GM12878 (cell line): ENCODE measurements around the gene EIF5B. TPM values are rescaled to one million over a fixed set of nuclear protein-coding genes. Genes with fewer than 3 reads are reported as not detected.
A peak's percentile ranks its signal among the peaks of the same experiment; 100 is the strongest.

Source experiments
- ATAC-seq: fragments of 200-7000 bp; cut with Tn5 transposase; 3 replicates; pipeline ENCODE4 v1.9.1; 2020; ENCODE audit warnings: mild to moderate bottlenecking, moderate library complexity
- BruUV-seq: library from RNA; stranded (reverse); fragments of 400-500 nt; replicated peaks from 2 replicates; lab custom pipeline; 2021; lab: Mats Ljungman, UMichigan
- CTCF ChIA-PET: fragments of 300-600 bp; sonication (Branson Sonifier 250); formaldehyde crosslinking; extraction: SDS; loops from one replicate; lab custom pipeline; 2021; ENCODE audit warnings: inconsistent platforms; lab: Yijun Ruan, JAX
- POLR2A ChIA-PET: fragments of 350-600 bp; formaldehyde crosslinking; extraction: SDS; loops from one replicate; lab custom pipeline; 2021; ENCODE audit warnings: inconsistent platforms; lab: Charles Lee
- RAD21 ChIA-PET: fragments of 300-600 bp; sonication (Branson Sonifier 250); formaldehyde crosslinking; loops from one replicate; lab custom pipeline; 2023; ENCODE audit warnings: antibody characterized with exemption; ENCODE audit not compliant: unreplicated experiment; lab: Charles Lee
- SMC1A ChIA-PET: fragments of 300-600 bp; sonication (Branson Sonifier 250); formaldehyde crosslinking; loops from one replicate; lab custom pipeline; 2023; ENCODE audit not compliant: unreplicated experiment, uncharacterized antibody; lab: Charles Lee
- DNase-seq: peaks from one replicate; pipeline ENCODE4 v3.0.0-alpha.2; 2011; ENCODE audit warnings: low read depth, low spot score
- FAIRE-seq: peaks from 3 replicates; lab custom pipeline; 2011; peaks lifted over from hg19 to GRCh38; lab: Jason Lieb, UNC
- H2AFZ ChIP-seq: 2 replicates; pipeline ENCODE4 v1.6.0; 2011; ENCODE audit warnings: low read depth, low read length, control low read depth; ENCODE audit not compliant: control insufficient read depth
- H3K27ac ChIP-seq: 2 replicates; pipeline ENCODE4 v1.5.1; 2011; ENCODE audit warnings: control low read depth; ENCODE audit not compliant: control insufficient read depth, insufficient read depth
- H3K27me3 ChIP-seq, 2 experiments: replicated peaks in 1 of 2; 2 replicates each; pipeline versions ENCODE4 v1.6.0 to v1.6.1; 2011; ENCODE audit warnings: low read length in 1 of 2; ENCODE audit not compliant: control insufficient read depth in 2 of 2, insufficient read depth in 2 of 2
- H3K36me3 ChIP-seq, 2 experiments: 2 replicates each; pipeline ENCODE4 v1.5.1; 2011; ENCODE audit warnings: low read length in 1 of 2; ENCODE audit not compliant: control insufficient read depth in 2 of 2, insufficient read depth in 2 of 2
- H3K4me1 ChIP-seq: 2 replicates; pipeline ENCODE4 v1.6.1; 2011; ENCODE audit warnings: mild to moderate bottlenecking, low read length, moderate library complexity, mixed read lengths; ENCODE audit not compliant: control insufficient read depth, insufficient read depth
- H3K4me2 ChIP-seq: 2 replicates; pipeline ENCODE4 v1.6.0; 2011; ENCODE audit warnings: control low read depth; ENCODE audit not compliant: control insufficient read depth, insufficient read depth
- H3K4me3 ChIP-seq: fragments of 200-600 bp; sonication (generic); 2 replicates; pipeline ENCODE4 v1.5.1; 2016
- H3K79me2 ChIP-seq: 2 replicates; pipeline ENCODE4 v1.6.0; 2011; ENCODE audit warnings: low read length; ENCODE audit not compliant: control insufficient read depth, insufficient read depth
- H3K9ac ChIP-seq: 2 replicates; pipeline ENCODE4 v1.8.0; 2011; ENCODE audit warnings: low read length, control low read depth, mixed read lengths; ENCODE audit not compliant: control insufficient read depth, insufficient read depth
- H3K9me3 ChIP-seq: replicated peaks from 3 replicates; pipeline ENCODE4 v1.5.1; 2011; ENCODE audit warnings: mild to moderate bottlenecking, low read length; ENCODE audit not compliant: control insufficient read depth, insufficient read depth
- H4K20me1 ChIP-seq: 2 replicates; pipeline ENCODE4 v1.6.0; 2011; ENCODE audit not compliant: control insufficient read depth, insufficient read depth
- BCL3 ChIP-seq: IDR thresholded peaks from 2 replicates; pipeline ENCODE4 v1.6.1; 2011; ENCODE audit warnings: borderline replicate concordance, low read depth, mild to moderate bottlenecking, moderate library complexity, low read length; ENCODE audit not compliant: insufficient read depth, poor library complexity, severe bottlenecking
- BMI1 ChIP-seq: fragments of 450-650 bp; IDR thresholded peaks from 2 replicates; pipeline ENCODE4 v1.6.1; 2016; ENCODE audit warnings: mild to moderate bottlenecking, moderate library complexity, borderline replicate concordance
- CBX3 ChIP-seq: fragments of 200-600 bp; sonication (generic); IDR thresholded peaks from 2 replicates; pipeline ENCODE4 v1.6.1; 2016; ENCODE audit warnings: low read depth, borderline replicate concordance
- CHD2 ChIP-seq: IDR thresholded peaks from 2 replicates; pipeline ENCODE4 v1.6.1; 2011; ENCODE audit warnings: low read depth, low read length, improper control_type of control experiment, borderline replicate concordance
- DPF2 ChIP-seq: fragments of 450-650 bp; IDR thresholded peaks from 2 replicates; pipeline ENCODE4 v1.6.1; 2017; ENCODE audit warnings: mild to moderate bottlenecking
- GATAD2B ChIP-seq: fragments of 450-650 bp; conservative IDR thresholded peaks from 2 replicates; pipeline ENCODE4 v1.6.1; 2017; ENCODE audit warnings: low read depth, mild to moderate bottlenecking, moderate library complexity
- HDAC2 ChIP-seq: fragments of 200-600 bp; sonication (generic); IDR thresholded peaks from 2 replicates; pipeline ENCODE4 v1.6.1; 2017
- MEF2A ChIP-seq: IDR thresholded peaks from 2 replicates; pipeline ENCODE4 v1.6.1; 2011; ENCODE audit warnings: low read depth, mild to moderate bottlenecking, low read length, moderate library complexity; ENCODE audit not compliant: insufficient read depth
- NRF1 ChIP-seq: conservative IDR thresholded peaks from 2 replicates; pipeline ENCODE4 v1.6.1; 2011; ENCODE audit warnings: mild to moderate bottlenecking, low read depth, low read length, improper control_type of control experiment
- POLR2AphosphoS2 ChIP-seq: IDR thresholded peaks from 2 replicates; pipeline ENCODE4 v1.6.1; 2011; ENCODE audit warnings: low read depth, mild to moderate bottlenecking, low read length, improper control_type of control experiment, moderate library complexity
- SIN3A ChIP-seq: IDR thresholded peaks from 2 replicates; pipeline ENCODE4 v1.6.1; 2012; ENCODE audit warnings: low read depth, low read length, improper control_type of control experiment
- SUPT20H ChIP-seq: IDR thresholded peaks from 2 replicates; pipeline ENCODE4 v1.6.1; 2011; ENCODE audit warnings: low read depth, mild to moderate bottlenecking, low read length, moderate library complexity, borderline replicate concordance; ENCODE audit not compliant: control insufficient read depth
- USF1 ChIP-seq: IDR thresholded peaks from 2 replicates; pipeline ENCODE4 v1.6.1; 2011; ENCODE audit warnings: borderline replicate concordance, low read depth, mild to moderate bottlenecking, moderate library complexity, mixed read lengths, low read length; ENCODE audit not compliant: insufficient read depth; ENCODE audit errors: extremely low read length
- WRNIP1 ChIP-seq: IDR thresholded peaks from 2 replicates; pipeline ENCODE4 v1.6.1; 2011; ENCODE audit warnings: low read depth, low read length, improper control_type of control experiment, borderline replicate concordance
- ZBTB33 ChIP-seq: fragments of 450-650 bp; IDR thresholded peaks from 2 replicates; pipeline ENCODE4 v1.6.1; 2017; ENCODE audit warnings: mild to moderate bottlenecking
- ZZZ3 ChIP-seq: IDR thresholded peaks from 2 replicates; pipeline ENCODE4 v1.6.1; 2011; ENCODE audit warnings: low read depth; ENCODE audit not compliant: control insufficient read depth, insufficient read length
- WGBS: methylation state at CpG from one replicate; pipeline ENCODE4 v1.1.6; 2016; ENCODE audit warnings: low lambda C conversion rate; ENCODE audit not compliant: insufficient replicate concordance, insufficient coverage; ENCODE audit errors: missing lambda C conversion rate; 5-methylcytosine and 5-hydroxymethylcytosine counted together
- in situ Hi-C: fragments of 300-500 bp; cut with MboI; formaldehyde crosslinking; loops from 9 replicates; pipeline ENCODE4 v1.14.3; 2018; ENCODE audit warnings: mixed read lengths
- intact Hi-C: fragments of 100-400 bp; cut with micrococcal nuclease; formaldehyde crosslinking; loops from one replicate; pipeline ENCODE4 v1.14.2; 2022; ENCODE audit not compliant: unreplicated experiment
- polyA plus RNA-seq, 11 experiments: library from polyadenylated mRNA; depleted of rRNA in 4 of 11; unstranded in 6 of 11; stranded (reverse) in 5 of 11; fragments of >200 nt; fragmentation: Nextera tagmentation in 4 of 11; fragmentation: Illumina TruSeq in 1 of 11; extraction: Ambion mirVana in 4 of 11; extraction: Trizol in 1 of 11; gene quantifications; 1 replicate in 1 of 11; 2 replicates in 10 of 11; pipeline versions ENCODE4 v1.2.1 to v1.2.3, GENCODE V29; 2011 to 2016; ENCODE audit warnings: inconsistent platforms in 2 of 11, missing spikeins in 2 of 11, low read depth in 1 of 11
- total RNA-seq, 4 experiments: library from RNA; depleted of rRNA in 3 of 4; stranded (reverse); fragments of >200 nt in 3 of 4; fragmentation: Illumina TruSeq in 1 of 4; extraction: Trizol in 1 of 4; gene quantifications; 2 replicates each; pipeline versions ENCODE4 v1.2.1 to v1.2.3, GENCODE V29; 2013 to 2021

The EIF5B gene
- total and polyA plus RNA-seq, 10 of the 15 experiments (the other 5 are each of a cell fraction or from before 2014, with no cell fraction given) = 21.7 to 119 (median 40.8) TPM

DNA sequence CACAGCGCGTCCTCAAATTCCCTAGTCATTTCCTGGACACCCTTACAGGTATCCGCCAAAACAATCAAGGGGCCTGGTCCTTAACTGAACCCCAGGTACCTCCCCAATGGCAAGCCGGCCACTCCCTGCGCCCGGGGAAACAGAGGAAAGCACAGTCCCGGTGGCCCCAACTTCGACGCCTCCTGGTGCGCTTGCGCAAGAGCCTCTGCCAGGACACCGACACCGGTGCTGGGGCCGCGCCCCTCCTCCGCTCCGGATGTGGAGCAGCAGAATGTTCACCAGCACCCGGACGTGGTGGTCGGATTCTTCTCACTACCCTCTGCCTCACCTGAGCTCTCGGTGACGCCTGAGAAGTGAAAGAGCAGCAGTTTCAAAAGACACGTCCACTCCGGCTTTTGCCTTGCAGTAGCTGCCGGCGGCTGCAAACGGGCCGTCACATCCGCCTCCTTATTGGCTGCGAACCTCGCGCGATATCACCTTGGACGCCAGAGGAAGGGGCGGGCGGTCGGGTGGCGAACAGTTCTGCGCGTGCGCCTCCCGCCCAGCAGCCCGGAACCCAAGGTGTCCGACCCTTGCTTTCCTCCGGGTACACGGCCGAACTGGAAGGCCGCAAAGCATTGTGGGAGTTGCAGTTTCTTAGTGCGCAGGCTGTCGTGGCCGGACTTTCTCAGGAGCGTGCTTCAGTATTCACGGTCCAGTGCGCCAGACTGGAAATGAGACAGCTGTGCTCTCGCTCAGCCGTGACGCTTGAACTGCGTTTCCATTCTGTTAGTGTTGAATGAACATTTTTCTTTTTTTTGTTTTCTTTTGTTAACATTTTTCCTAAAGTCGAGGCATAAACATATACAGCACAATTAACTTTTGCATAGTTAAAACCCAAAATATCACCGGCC is 1.0 kb upstream of the EIF5B start, which contains the start of gene TXNDC9:
TSS of gene TXNDC9 (minus strand) at position 423 of the 893 bp plus-strand sequence. CDS start 3,123 bp downstream, outside the sequence.
- H3K79me2 ChIP-seq = peaks cover 70% of the 10 kb centered on the region
- in situ Hi-C loops = no loop called here
- H4K20me1 ChIP-seq = no peaks in the 10 kb centered on the region
- H3K4me1 ChIP-seq = peaks cover 5% of the 10 kb centered on the region
- DNase-seq = peak; percentile 98
- intact Hi-C loops = loop anchor here (1.0 to 5.0 kb wide), 4 partner anchors 154 to 249 kb away; partner anchors contain the start of genes LIPT1, MITD1, MRPL30 and REV1
- BruUV-seq = TSS peak; percentile 86
- FAIRE-seq = peak; percentile 97
- H3K27ac ChIP-seq = peak within 1 kb of the TSS; percentile 98
- H3K36me3 ChIP-seq = peaks cover 0 to 12% of the 10 kb centered on the region in 2 experiments; a peak in 1 of 4 replicates
- peak within 1 kb of the TSS; percentile 98 for H2AFZ ChIP-seq
- SMC1A ChIA-PET = interaction anchor here (0.8 to 5.6 kb wide), 12 partner anchors 12 to 270 kb away, joined by 3 to 32 read pairs (median 5); partner anchors contain the start of genes MITD1 and MRPL30
- H3K9ac ChIP-seq = peak within 1 kb of the TSS; percentile 98
- POLR2A ChIA-PET = interaction anchor here (0.6 to 3.6 kb wide), 8 partner anchors 9 to 195 kb away, joined by 3 to 30 read pairs (median 4); partner anchors contain the start of gene C2orf15
- CTCF ChIA-PET = interaction anchor here (0.7 to 2.7 kb wide), 12 partner anchors 11 to 250 kb away, joined by 3 to 15 read pairs (median 5); partner anchors contain the start of genes C2orf15, LIPT1, REV1 and TSGA10
- peak within 1 kb of the TSS; percentile 90 for H3K4me3 ChIP-seq
- ATAC-seq = peak; percentile 79
- RAD21 ChIA-PET = interaction anchor here (0.8 to 4.5 kb wide), 5 partner anchors 11 to 605 kb away, joined by 3 to 29 read pairs (median 6); partner anchors contain the start of genes C2orf15 and MGAT4A
- 1% methylated on average over 59 of the region's 60 CpGs for WGBS
- H3K9me3 ChIP-seq = no peaks in the 10 kb centered on the region
- H3K27me3 ChIP-seq = no peaks in the 10 kb centered on the region
- H3K4me2 ChIP-seq = peak within 1 kb of the TSS; percentile 98
- TF ChIP-seq ZBTB33 (no peak), BCL3 (peak; percentile 3), ZZZ3 (no peak), WRNIP1 (no peak), POLR2AphosphoS2 (peak; percentile 90), CBX3 (no peak), GATAD2B (no peak), MEF2A (peak; percentile 58), NRF1 (peak; percentile 83), BMI1 (no peak), CHD2 (peak; percentile 98), HDAC2 (no peak; the same call in 1 of the 2 replicates), SUPT20H (no peak), DPF2 (peak; percentile 63), USF1 (no peak), SIN3A (peak; percentile 90)
